Osteocyte (in vitro differentiated cells): ENCODE results near the gene RGS16. TPM values are rescaled to one million over a fixed set of nuclear protein-coding genes. Genes with fewer than 3 reads are reported as not detected.
A peak's percentile ranks its signal among the peaks of the same experiment; 100 is the strongest.

Source experiments
- DNase-seq: peaks from one replicate; pipeline ENCODE4 v3.0.0; 2021; ENCODE audit warnings: mixed read lengths; ENCODE audit not compliant: unreplicated experiment; ENCODE audit errors: extremely low spot score
- H3K27ac Mint-ChIP-seq: one replicate; pipeline ENCODE4 v1.8.0; 2021; ENCODE audit warnings: mild to moderate bottlenecking, mixed read lengths; ENCODE audit not compliant: unreplicated experiment
- H3K27me3 Mint-ChIP-seq: one replicate; pipeline ENCODE4 v1.8.0; 2021; ENCODE audit warnings: mixed read lengths; ENCODE audit not compliant: unreplicated experiment
- H3K36me3 Mint-ChIP-seq: one replicate; pipeline ENCODE4 v1.8.0; 2021; ENCODE audit warnings: mixed read lengths; ENCODE audit not compliant: unreplicated experiment
- H3K4me1 Mint-ChIP-seq: one replicate; pipeline ENCODE4 v1.8.0; 2021; ENCODE audit warnings: mixed read lengths; ENCODE audit not compliant: unreplicated experiment
- H3K4me3 Mint-ChIP-seq: one replicate; pipeline ENCODE4 v1.8.0; 2021; ENCODE audit warnings: mild to moderate bottlenecking, moderate library complexity, mixed read lengths; ENCODE audit not compliant: unreplicated experiment
- H3K9me3 Mint-ChIP-seq: one replicate; pipeline ENCODE4 v1.8.0; 2021; ENCODE audit warnings: mixed read lengths; ENCODE audit not compliant: unreplicated experiment
- CTCF ChIP-seq: fragments of 200-600 bp; sonication (generic); IDR thresholded peaks from 2 replicates; pipeline ENCODE4 v1.5.0; 2021; ENCODE audit warnings: antibody characterized with exemption, mild to moderate bottlenecking, moderate library complexity
- long read RNA-seq: library from polyadenylated mRNA; unstranded; transcript quantifications from one replicate; pipeline ENCODE4 v2.0.0, GENCODE V29; 2021
- total RNA-seq: library from RNA; stranded (reverse); gene quantifications from 2 replicates; pipeline ENCODE4 v1.2.1, GENCODE V29; 2021

Gene RGS16
- 0.48 and 1.1 TPM in 2 replicates for total RNA-seq
- long read RNA-seq, partial matches to known transcripts: 1 of 4 reads
- long read RNA-seq, other reads (novel, unspliced or antisense): 0 of 4 reads

GRCh38 chr1:182604175-182605164 lies at the start of gene RGS16:
Gene RGS16, minus strand, starts transcription at chr1:182604389. Its CDS starts 130 bp downstream, at chr1:182604259.
- Mint-ChIP-seq H3K9me3 (no peaks in the 10 kb centered on the region), H3K36me3 (peaks cover 3% of the 10 kb centered on the region), H3K27me3 (peaks cover 7% of the 10 kb centered on the region), H3K4me3 (peak within 1 kb of the TSS; percentile 62), H3K27ac (peak within 1 kb of the TSS; percentile 36), H3K4me1 (peaks cover 22% of the 10 kb centered on the region)
- no peak for TF ChIP-seq CTCF
- peak; percentile 92 for DNase-seq

GRCh38 chr1:182653986-182654385 lies 49.8 kb upstream of the RGS16 start:
- DNase-seq: no peak
- peaks cover 28% of the 10 kb centered on the region for H3K27me3 Mint-ChIP-seq
- H3K27ac Mint-ChIP-seq: no peak overlapping the region
- H3K4me3 Mint-ChIP-seq: no peak overlapping the region
- no peaks in the 10 kb centered on the region for H3K9me3 Mint-ChIP-seq
- no peak for TF ChIP-seq CTCF
- no peaks in the 10 kb centered on the region for H3K36me3 Mint-ChIP-seq
- H3K4me1 Mint-ChIP-seq: no peaks in the 10 kb centered on the region

- no peak for TF ChIP-seq CTCF
- Mint-ChIP-seq H3K36me3 (no peaks in the 10 kb centered on the region), H3K4me3 (no peak overlapping the region)
Measured at GRCh38 chr1:182652933-182653332, 48.7 kb upstream of the RGS16 start.

GRCh38 chr1:182651339-182651724 lies 47.1 kb upstream of the RGS16 start:
- Mint-ChIP-seq H3K4me1 (no peaks in the 10 kb centered on the region), H3K9me3 (no peaks in the 10 kb centered on the region)

More at GRCh38 chr1:182652933-182653332, 48.7 kb upstream of the RGS16 start:
- Mint-ChIP-seq H3K9me3 (no peaks in the 10 kb centered on the region), H3K27me3 (peaks cover 23% of the 10 kb centered on the region), H3K4me1 (no peaks in the 10 kb centered on the region), H3K27ac (no peak overlapping the region)
- no peak for DNase-seq

More at GRCh38 chr1:182651339-182651724, 47.1 kb upstream of the RGS16 start:
- peaks cover 12% of the 10 kb centered on the region for H3K27me3 Mint-ChIP-seq
- H3K4me3 Mint-ChIP-seq: no peak overlapping the region
- no peak for DNase-seq
- H3K27ac Mint-ChIP-seq: no peak overlapping the region
- no peaks in the 10 kb centered on the region for H3K36me3 Mint-ChIP-seq
- no peak for TF ChIP-seq CTCF
